Naive thymus-derived CD4-positive, alpha-beta T cell (primary cell): ENCODE data around the gene HOXC11. TPM values are rescaled to one million over a fixed set of nuclear protein-coding genes. Genes with fewer than 3 reads are reported as not detected.
A peak's percentile ranks its signal among the peaks of the same experiment; 100 is the strongest.

Experiments
- ATAC-seq: fragments of 150-1000 bp; cut with Tn5 transposase; 2 replicates; pipeline ENCODE4 v1.10.0; 2021; ENCODE audit warnings: mild to moderate bottlenecking, moderate library complexity
- CTCF ChIA-PET: fragments of 350-600 bp; sonication (Branson Sonifier 250); formaldehyde crosslinking; loops from one replicate; lab custom pipeline; 2021; ENCODE audit warnings: antibody characterized with exemption; lab: Charles Lee
- POLR2A ChIA-PET: fragments of 350-600 bp; sonication (Branson Sonifier 250); formaldehyde crosslinking; loops from one replicate; lab custom pipeline; 2021; ENCODE audit warnings: antibody characterized with exemption, inconsistent platforms; lab: Charles Lee
- DNase-seq, 9 donors: peaks; one replicate each; pipeline versions ENCODE4 v3.0.0 to v3.0.0-alpha.2; 2020 to 2022; ENCODE audit warnings: mixed read lengths in 1 of 9
- H3K27ac ChIP-seq: one replicate; pipeline ENCODE4 v1.7.0; 2013; ENCODE audit warnings: mild to moderate bottlenecking, low read depth, low read length, moderate library complexity
- H3K27me3 ChIP-seq, 2 donors: one replicate each; pipeline ENCODE4 v1.7.0; 2013; ENCODE audit warnings: low read length in 2 of 2, mild to moderate bottlenecking in 2 of 2, moderate library complexity in 2 of 2; ENCODE audit not compliant: control insufficient read depth in 2 of 2, insufficient read depth in 2 of 2
- H3K36me3 ChIP-seq, 3 experiments: 1 replicate in 2 of 3; 2 replicates in 1 of 3; pipeline ENCODE4 v1.7.0; 2013; ENCODE audit warnings: low read length in 3 of 3, mild to moderate bottlenecking in 3 of 3, moderate library complexity in 1 of 3; ENCODE audit not compliant: insufficient read depth in 3 of 3, control insufficient read depth in 2 of 3
- H3K4me1 ChIP-seq, 2 donors: one replicate each; pipeline ENCODE4 v1.7.0; 2013; ENCODE audit warnings: low read length in 2 of 2, mild to moderate bottlenecking in 2 of 2, moderate library complexity in 1 of 2; ENCODE audit not compliant: control insufficient read depth in 2 of 2, insufficient read depth in 2 of 2
- H3K4me3 ChIP-seq: 2 replicates; pipeline ENCODE4 v1.7.0; 2013; ENCODE audit warnings: mild to moderate bottlenecking, low read length
- H3K9me3 ChIP-seq, 3 experiments: 1 replicate in 2 of 3; 2 replicates in 1 of 3; pipeline ENCODE4 v1.7.0; 2013; ENCODE audit warnings: low read length in 3 of 3; ENCODE audit not compliant: control insufficient read depth in 2 of 3
- H3K27ac Mint-ChIP-seq, 9 donors: one replicate each; pipeline ENCODE4 v1.8.0; 2020 to 2022; ENCODE audit warnings: mixed read lengths in 9 of 9, mild to moderate bottlenecking in 8 of 9, moderate library complexity in 5 of 9, inconsistent platforms in 2 of 9
- H3K27me3 Mint-ChIP-seq, 5 donors: one replicate each; pipeline ENCODE4 v1.8.0; 2021 to 2022; ENCODE audit warnings: mixed read lengths in 5 of 5, mild to moderate bottlenecking in 1 of 5
- H3K36me3 Mint-ChIP-seq, 5 donors: one replicate each; pipeline ENCODE4 v1.8.0; 2020 to 2022; ENCODE audit warnings: mixed read lengths in 5 of 5, mild to moderate bottlenecking in 3 of 5, inconsistent platforms in 1 of 5
- H3K4me1 Mint-ChIP-seq, 7 donors: one replicate each; pipeline ENCODE4 v1.8.0; 2020 to 2022; ENCODE audit warnings: mixed read lengths in 7 of 7, mild to moderate bottlenecking in 3 of 7, inconsistent platforms in 1 of 7
- H3K4me3 Mint-ChIP-seq, 10 donors: one replicate each; pipeline ENCODE4 v1.8.0; 2020 to 2022; ENCODE audit warnings: mild to moderate bottlenecking in 10 of 10, mixed read lengths in 10 of 10, moderate library complexity in 6 of 10, inconsistent platforms in 2 of 10
- H3K9me3 Mint-ChIP-seq, 11 donors: one replicate each; pipeline ENCODE4 v1.8.0; 2020 to 2022; ENCODE audit warnings: mixed read lengths in 11 of 11, mild to moderate bottlenecking in 4 of 11, inconsistent platforms in 1 of 11, moderate library complexity in 1 of 11
- intact Hi-C, 2 donors: fragments of 100-400 bp; cut with micrococcal nuclease; formaldehyde crosslinking; loops; one replicate each; pipeline ENCODE4 v1.15.1; 2023
- polyA plus RNA-seq, 2 donors: library from polyadenylated mRNA; unstranded; fragments of 300-500 nt; fragmentation: Illumina TruSeq; gene quantifications; one replicate each; pipeline ENCODE4 v1.2.3, GENCODE V29; 2021
- total RNA-seq, 6 experiments: library from RNA in 5 of 6; stranded (reverse) in 5 of 6; gene quantifications; 1 replicate in 5 of 6; 2 replicates in 1 of 6; pipeline ENCODE4 v1.2.3 and lab custom pipeline; 2021 to 2026

Gene HOXC11
- total and polyA plus RNA-seq, 7 experiments from 2014 or later: not detected

DNA sequence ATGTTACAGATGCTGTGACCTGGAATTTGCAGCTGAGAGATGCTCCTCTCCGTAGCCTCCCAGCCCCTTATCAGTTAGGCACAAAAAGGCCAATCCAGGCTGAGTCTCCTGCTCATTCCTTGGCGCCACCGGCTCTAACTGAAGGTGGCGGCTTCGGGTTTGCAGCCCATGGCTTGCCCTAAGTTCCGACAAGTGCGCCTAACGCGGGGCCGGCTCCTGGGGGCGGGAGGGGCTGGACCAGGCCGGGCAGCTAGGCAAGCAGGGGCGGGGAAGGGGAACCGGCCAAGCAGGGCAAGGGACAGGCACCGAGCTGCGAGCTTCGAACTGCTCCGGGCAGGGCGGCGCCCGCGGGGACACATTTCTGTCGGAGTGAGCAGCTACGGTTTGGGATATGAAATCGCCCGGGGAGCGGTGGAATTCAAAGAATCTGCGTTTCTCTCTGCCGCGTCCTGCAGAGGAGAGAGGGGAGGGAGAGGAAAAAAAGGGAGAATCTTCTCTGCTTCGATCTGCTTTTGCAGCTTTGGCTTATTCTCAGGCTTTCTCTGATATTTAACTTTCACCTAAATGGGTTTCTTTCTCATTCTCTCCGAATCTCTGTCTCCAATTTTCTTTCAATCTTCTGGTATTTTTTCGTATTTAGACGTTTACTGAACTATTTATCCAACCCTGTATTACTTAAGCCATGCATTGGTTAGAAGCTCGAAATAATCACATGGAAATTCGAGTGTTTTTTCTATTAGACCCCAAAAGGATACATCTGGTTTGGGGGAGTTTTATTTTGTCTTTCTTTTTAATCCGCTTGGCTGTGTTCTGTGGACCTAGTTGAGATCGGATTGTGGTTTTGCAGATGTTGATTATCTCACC lies 19.8 kb upstream of the HOXC11 start:
- Histone ChIP-seq H3K4me1 (peaks cover 4 to 15% of the 10 kb centered on the region in 2 donors), H3K4me3 (no peak overlapping the region), H3K27me3 (peaks cover 34 to 69% of the 10 kb centered on the region in 2 donors), H3K27ac (no peak overlapping the region), H3K9me3 (no peaks in the 10 kb centered on the region), H3K36me3 (no peaks in the 10 kb centered on the region)
- intact Hi-C loops: loop anchor here in 1 of 2 donors (5.0 kb wide), 1 partner anchor 34 kb away; the partner anchor contains the start of gene HOXC10
- peaks cover 9 to 57% (median 26%) of the 10 kb centered on the region in 7 donors for H3K4me1 Mint-ChIP-seq
- H3K27me3 Mint-ChIP-seq: peaks cover 76 to 96% (median 90%) of the 10 kb centered on the region in 5 donors
- H3K27ac Mint-ChIP-seq: peak overlapping the region in 7 of 9 donors; percentile 23 to 88 (median 75)
- peaks cover 0 to 22% (median 4%) of the 10 kb centered on the region in 11 donors for H3K9me3 Mint-ChIP-seq
- ChIA-PET CTCF (interaction anchor here (1.5 to 1.6 kb wide), 2 partner anchors 10 to 13 kb away, joined by 4 read pairs; no protein-coding TSS in a partner anchor), POLR2A (interaction anchor here (0.8 kb wide), 1 partner anchor 12 kb away, joined by 3 read pairs; no protein-coding TSS in a partner anchor)
- peaks cover 0 to 4% (median 0%) of the 10 kb centered on the region in 5 donors for H3K36me3 Mint-ChIP-seq
- no peak for DNase-seq
- ATAC-seq: no peak
- peak overlapping the region in 7 of 10 donors; percentile 3 to 59 (median 38) for H3K4me3 Mint-ChIP-seq

DNA sequence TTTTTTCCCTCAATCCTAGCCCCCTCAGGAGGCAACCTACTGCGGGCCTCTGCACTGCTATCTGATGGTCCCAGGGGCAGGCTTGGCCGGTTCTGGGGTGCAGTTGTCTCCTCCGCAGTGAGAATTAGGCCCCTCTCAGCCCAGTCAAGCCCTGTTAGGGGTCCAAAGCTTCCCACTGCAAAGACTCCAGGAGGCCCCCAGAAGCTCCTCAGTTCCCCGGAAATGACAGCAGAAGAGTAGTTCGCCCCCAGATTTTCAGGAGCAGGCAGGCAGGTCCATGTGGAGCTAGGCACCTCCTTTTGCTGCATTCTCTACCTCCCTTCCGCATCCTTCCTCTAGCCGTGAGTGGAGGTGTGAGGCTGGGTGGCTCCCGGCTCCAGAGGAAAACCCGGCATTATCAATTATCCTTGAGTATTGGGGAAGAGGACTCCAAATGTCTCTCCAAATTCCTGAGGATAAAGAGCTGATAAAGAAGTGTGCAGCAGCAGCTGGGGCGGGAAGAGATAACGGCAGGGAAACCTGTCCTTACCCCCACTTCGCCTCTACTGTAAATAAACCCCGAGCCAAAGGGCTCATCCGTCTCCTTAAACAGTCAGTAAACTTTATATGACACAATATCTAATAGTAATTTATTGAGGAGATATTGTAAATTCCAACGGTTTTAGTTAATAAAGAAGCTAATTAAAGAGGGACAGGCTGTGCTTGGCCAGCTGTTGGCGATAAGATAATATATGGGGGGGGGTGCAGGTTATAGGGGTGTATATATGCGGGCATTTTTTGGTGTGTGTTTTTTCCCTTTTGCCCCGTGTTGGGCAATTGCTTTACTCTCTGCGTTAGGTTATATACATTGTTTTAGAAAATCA lies 18.9 kb upstream of the HOXC11 start:
- H3K9me3 Mint-ChIP-seq: peaks cover 0 to 25% (median 5%) of the 10 kb centered on the region in 11 donors
- peaks cover 9 to 57% (median 26%) of the 10 kb centered on the region in 7 donors for H3K4me1 Mint-ChIP-seq
- ATAC-seq (no peak), DNase-seq (no peak)
- intact Hi-C loops: loop anchor here in 1 of 2 donors (5.0 kb wide), 1 partner anchor 33 kb away; the partner anchor contains the start of gene HOXC10
- peak overlapping the region in 4 of 9 donors; percentile 32 to 77 (median 69) for H3K27ac Mint-ChIP-seq
- H3K27ac ChIP-seq: no peak overlapping the region
- ChIA-PET POLR2A (interaction anchor here (0.6 to 0.8 kb wide), 2 partner anchors 11 kb away, joined by 3 to 4 read pairs; no protein-coding TSS in a partner anchor), CTCF (interaction anchor here (1.5 kb wide), 1 partner anchor 11 kb away, joined by 4 read pairs; no protein-coding TSS in a partner anchor)
- H3K4me1 ChIP-seq: peaks cover 4 to 15% of the 10 kb centered on the region in 2 donors
- H3K36me3 ChIP-seq: no peaks in the 10 kb centered on the region
- no peaks in the 10 kb centered on the region for H3K9me3 ChIP-seq
- peaks cover 0 to 4% (median 0%) of the 10 kb centered on the region in 5 donors for H3K36me3 Mint-ChIP-seq
- no peak overlapping the region for H3K4me3 ChIP-seq
- H3K4me3 Mint-ChIP-seq: peak overlapping the region in 9 of 10 donors; percentile 14 to 57 (median 38)
- H3K27me3 Mint-ChIP-seq: peaks cover 76 to 94% (median 90%) of the 10 kb centered on the region in 5 donors
- peaks cover 34 to 72% of the 10 kb centered on the region in 2 donors for H3K27me3 ChIP-seq

DNA sequence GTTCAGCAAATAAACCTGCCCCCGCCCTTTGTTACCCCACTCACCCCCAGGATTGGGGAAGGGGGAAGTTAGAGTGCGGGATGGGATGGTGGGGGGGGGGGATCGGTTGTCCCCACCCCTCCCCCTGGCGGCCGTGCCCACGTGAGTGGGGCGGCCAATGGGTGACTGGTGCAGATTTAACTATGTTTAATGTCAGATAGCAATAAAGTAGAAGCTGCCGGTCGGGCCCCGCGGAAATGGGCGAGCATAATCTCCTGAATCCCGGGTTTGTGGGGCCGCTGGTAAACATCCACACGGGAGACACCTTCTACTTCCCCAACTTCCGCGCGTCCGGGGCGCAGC lies 18.3 kb upstream of the HOXC11 start, which contains the start of gene HOXC12:
Gene HOXC12, plus strand, starts transcription at position 210 of the 342 bp plus-strand sequence. Its CDS starts 27 bp downstream, at position 237.
- Mint-ChIP-seq H3K27ac (peak within 1 kb of the TSS in 4 of 9 donors; percentile 44 to 77 (median 69)), H3K9me3 (peaks cover 0 to 25% (median 5%) of the 10 kb centered on the region in 11 donors), H3K36me3 (peaks cover 0 to 4% (median 0%) of the 10 kb centered on the region in 5 donors), H3K27me3 (peaks cover 78 to 94% (median 90%) of the 10 kb centered on the region in 5 donors), H3K4me1 (peaks cover 9 to 57% (median 26%) of the 10 kb centered on the region in 7 donors), H3K4me3 (peak within 1 kb of the TSS in 9 of 10 donors; percentile 4 to 57 (median 35))
- Histone ChIP-seq H3K36me3 (no peaks in the 10 kb centered on the region), H3K9me3 (no peaks in the 10 kb centered on the region), H3K27me3 (peaks cover 40 to 73% of the 10 kb centered on the region in 2 donors), H3K4me3 (no peak within 1 kb of the TSS), H3K27ac (no peak within 1 kb of the TSS), H3K4me1 (peaks cover 4 to 15% of the 10 kb centered on the region in 2 donors)
- no peak for ATAC-seq
- intact Hi-C loops: loop anchor here in 1 of 2 donors (5.0 kb wide), 2 partner anchors 33 to 98 kb away; partner anchors contain the start of genes HOXC10 and HOXC4
- ChIA-PET POLR2A (no interaction called here), CTCF (interaction anchor here (1.5 kb wide), 1 partner anchor 12 kb away, joined by 4 read pairs; no protein-coding TSS in a partner anchor)
- no peak for DNase-seq

DNA sequence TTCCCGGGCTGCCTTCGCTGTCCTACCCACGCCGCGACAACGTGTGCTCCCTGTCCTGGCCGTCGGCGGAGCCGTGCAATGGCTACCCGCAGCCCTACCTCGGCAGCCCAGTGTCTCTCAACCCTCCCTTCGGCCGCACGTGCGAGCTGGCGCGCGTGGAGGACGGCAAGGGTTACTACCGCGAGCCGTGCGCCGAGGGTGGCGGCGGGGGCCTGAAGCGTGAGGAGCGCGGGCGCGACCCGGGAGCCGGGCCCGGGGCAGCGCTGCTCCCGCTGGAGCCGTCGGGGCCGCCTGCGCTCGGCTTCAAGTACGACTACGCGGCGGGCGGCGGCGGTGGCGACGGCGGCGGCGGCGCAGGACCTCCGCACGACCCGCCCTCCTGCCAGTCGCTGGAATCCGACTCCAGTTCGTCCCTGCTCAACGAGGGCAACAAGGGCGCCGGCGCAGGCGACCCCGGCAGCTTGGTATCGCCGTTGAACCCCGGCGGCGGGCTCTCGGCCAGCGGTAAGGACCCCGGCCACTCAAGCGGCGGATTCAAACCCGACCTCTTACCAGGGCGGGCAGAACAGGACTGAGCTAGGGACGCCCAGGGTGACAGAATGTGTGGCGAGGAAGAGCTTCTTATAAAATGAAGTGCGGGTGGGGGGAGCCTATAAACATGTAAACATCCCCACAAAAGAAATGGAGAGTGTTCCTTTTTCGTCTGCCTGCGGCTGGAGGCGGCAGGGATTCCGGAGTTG lies 17.7 kb upstream of the HOXC11 start:
- peaks cover 0 to 31% (median 5%) of the 10 kb centered on the region in 11 donors for H3K9me3 Mint-ChIP-seq
- H3K9me3 ChIP-seq: no peaks in the 10 kb centered on the region
- peaks cover 81 to 94% (median 90%) of the 10 kb centered on the region in 5 donors for H3K27me3 Mint-ChIP-seq
- intact Hi-C loops: loop anchor here in 1 of 2 donors (5.0 kb wide), 1 partner anchor 97 kb away; the partner anchor contains the start of gene HOXC4
- H3K4me3 Mint-ChIP-seq: peak overlapping the region in 3 of 10 donors; percentile 24 to 55 (median 29)
- H3K27ac Mint-ChIP-seq: peak overlapping the region in 2 of 9 donors; percentile 44 to 74
- H3K4me3 ChIP-seq: no peak overlapping the region
- DNase-seq (no peak), ATAC-seq (no peak)
- H3K27me3 ChIP-seq: peaks cover 45 to 78% of the 10 kb centered on the region in 2 donors
- no peaks in the 10 kb centered on the region for H3K36me3 ChIP-seq
- peaks cover 0 to 4% (median 0%) of the 10 kb centered on the region in 5 donors for H3K36me3 Mint-ChIP-seq
- ChIA-PET POLR2A (no interaction called here), CTCF (no interaction called here)
- peaks cover 4 to 15% of the 10 kb centered on the region in 2 donors for H3K4me1 ChIP-seq
- H3K4me1 Mint-ChIP-seq: peaks cover 9 to 60% (median 27%) of the 10 kb centered on the region in 7 donors
- no peak overlapping the region for H3K27ac ChIP-seq

DNA sequence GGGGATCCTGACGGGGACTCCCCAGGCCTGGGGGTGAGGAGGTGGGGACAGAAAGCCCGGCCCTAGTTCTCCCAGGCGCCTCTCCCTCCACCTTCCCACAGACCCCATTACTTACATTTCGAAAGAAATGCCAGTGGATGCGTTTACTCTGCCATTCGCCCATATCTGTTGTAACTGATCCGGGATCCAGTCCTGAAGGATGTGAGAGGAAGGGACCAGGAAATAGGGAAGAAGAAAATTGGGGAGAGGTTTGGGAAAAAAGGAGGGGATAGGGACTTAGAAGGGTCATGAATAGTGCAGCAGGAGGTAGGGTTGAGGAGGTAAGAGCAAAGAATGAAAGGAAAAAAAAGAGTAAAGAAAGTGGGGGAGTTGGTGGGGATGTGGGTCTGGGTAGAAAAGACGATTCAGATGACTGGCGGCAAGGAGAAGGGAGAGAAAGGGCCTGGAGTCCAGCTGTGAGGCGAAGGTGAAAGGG lies 17.1 kb upstream of the HOXC11 start:
- POLR2A ChIA-PET: no interaction called here
- intact Hi-C loops: loop anchor here in 1 of 2 donors (5.0 kb wide), 1 partner anchor 96 kb away; the partner anchor contains the start of gene HOXC4
- no peak for DNase-seq
- Histone ChIP-seq H3K9me3 (no peaks in the 10 kb centered on the region), H3K27me3 (peaks cover 48 to 75% of the 10 kb centered on the region in 2 donors), H3K27ac (no peak overlapping the region), H3K4me1 (peaks cover 4 to 15% of the 10 kb centered on the region in 2 donors), H3K36me3 (no peaks in the 10 kb centered on the region), H3K4me3 (no peak overlapping the region)
- Mint-ChIP-seq H3K4me1 (peaks cover 9 to 60% (median 31%) of the 10 kb centered on the region in 7 donors), H3K36me3 (peaks cover 0 to 4% (median 0%) of the 10 kb centered on the region in 5 donors), H3K27ac (peak overlapping the region in 4 of 9 donors; percentile 14 to 74 (median 32)), H3K9me3 (peaks cover 0 to 35% (median 6%) of the 10 kb centered on the region in 11 donors), H3K4me3 (peak overlapping the region in 9 of 10 donors; percentile 4 to 51 (median 23)), H3K27me3 (peaks cover 80 to 93% (median 90%) of the 10 kb centered on the region in 5 donors)
- no peak for ATAC-seq
- CTCF ChIA-PET: no interaction called here
